HG03103 (cell line): ENCODE data around the gene CALCR.
"Not testable (repeated sequence)": the region's sequence is repeated elsewhere in the genome, so short reads cannot be mapped to it uniquely, and the experiment has no call there.

Experiments
- ATAC-seq: cut with Tn5 transposase; IDR thresholded peaks from one replicate; pipeline ENCODE4 v1.9.1; 2021; ENCODE audit warnings: low read depth; ENCODE audit not compliant: unreplicated experiment

Gene CALCR

DNA sequence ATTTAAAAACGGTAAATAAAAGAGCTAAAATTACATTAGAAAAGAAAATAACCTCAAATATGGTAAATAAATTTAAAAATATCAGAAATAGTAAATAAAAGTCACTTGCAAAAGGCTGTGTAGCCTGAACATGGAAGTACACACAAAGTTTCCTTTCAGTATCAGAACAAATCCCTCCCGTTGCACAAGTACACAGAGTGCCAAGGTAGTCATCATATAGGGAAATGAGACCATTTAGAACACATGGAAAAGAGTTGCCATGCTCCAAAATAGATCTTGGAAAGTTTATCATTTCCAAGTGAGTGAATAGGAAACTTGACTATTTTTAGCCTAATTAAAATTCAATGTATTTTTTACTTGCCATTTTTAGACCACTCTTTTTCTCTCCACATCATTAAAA lies 11.6 kb downstream of the CALCR start:
- ATAC-seq: no peak

DNA sequence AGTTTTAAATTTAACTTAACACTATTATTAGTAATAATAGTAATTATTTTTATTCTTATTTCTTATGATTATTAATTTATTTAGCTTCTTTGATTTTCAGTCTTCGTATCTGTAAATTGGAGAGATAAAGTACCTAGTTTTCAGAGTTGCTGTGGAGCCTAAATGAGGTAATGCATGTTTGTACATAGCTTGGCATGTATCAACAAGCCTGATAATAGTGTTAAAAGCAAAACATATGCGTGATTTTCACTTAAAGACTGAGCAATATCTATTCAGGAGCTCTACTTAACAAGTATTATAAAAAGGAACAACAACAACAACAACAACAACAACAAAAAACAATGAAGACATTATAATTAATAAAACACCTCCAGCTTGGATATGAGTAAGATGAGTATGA lies 12.4 kb downstream of the CALCR start:
- no peak for ATAC-seq

DNA sequence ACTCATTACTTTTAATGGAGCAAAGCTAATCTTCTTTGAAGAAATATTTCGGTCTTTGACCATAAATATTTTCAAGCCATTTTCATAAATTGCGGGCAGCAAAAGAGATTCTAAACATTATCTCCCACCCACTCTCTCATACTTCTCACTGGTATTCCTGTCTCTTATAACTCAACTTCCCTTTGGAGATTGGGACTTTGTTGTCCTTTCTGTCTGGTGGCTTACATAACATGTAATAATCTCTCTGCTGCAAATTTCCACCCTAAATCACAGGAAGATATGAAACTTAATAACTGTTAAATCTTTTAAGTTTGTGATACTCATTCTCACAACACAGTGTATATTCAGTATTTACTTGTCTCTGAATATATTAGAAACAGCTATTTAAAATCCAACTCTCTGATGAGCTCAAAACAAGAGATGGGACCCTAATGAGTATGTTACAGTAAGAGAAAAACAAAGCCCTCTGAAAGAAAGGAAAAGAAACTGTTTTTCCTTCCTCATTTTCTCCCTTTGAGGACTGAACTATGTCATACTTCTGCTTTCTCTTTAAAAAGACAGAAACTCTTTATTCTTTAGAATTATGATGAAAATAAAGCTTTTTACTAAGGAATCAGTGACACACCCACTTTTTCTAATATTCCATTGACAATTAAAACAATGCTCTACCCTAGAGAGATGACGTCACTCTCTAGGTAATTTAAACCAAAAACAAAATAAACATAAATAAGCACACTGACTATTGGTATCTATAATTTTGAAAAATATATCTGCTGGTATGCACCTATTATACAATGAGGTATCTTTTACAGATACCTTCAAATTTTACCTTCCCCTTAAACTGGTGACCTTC lies 14.7 kb downstream of the CALCR start:
- ATAC-seq: peak; percentile 51

DNA sequence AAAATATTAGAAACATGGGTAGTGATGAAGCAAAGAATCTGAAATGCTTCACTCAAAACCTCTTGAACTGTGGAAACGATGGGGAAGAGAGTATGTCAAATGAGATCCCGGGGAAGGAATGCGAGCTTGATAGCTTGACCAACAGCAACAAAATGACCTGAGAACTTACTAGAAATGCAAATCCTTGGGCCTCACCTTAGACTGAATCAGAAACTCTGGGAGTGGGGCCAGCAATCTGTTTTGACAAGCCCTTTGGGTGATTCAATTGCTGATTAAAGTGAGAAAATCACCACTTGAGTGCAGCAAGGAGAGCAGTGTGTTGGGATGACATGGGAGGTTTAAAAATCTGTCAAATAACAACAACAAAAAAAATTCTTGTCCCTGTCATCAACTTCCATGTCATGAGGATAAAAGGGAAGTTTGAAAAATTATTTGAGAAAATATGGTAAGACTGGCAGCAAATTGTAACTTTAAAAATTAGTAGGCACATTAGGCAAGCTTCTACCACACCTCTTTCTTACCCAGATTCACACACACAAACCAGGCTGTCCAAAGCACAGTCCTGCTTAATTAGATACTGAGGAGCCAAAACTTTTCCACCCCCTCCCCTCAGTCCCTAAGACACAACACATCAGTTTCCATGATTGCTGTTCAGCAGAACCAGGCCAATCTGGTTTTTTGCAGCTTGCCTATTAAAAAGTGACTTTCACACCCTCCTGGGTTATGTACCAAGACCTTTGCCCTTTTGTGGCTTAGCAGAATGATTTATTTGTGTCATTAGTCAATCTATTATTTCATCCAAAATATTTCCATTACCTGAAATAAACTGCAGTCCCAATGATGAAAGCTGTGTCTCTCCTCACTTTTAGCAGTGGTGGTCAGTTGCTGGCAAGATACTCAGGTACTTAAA lies 15.6 kb downstream of the CALCR start:
- ATAC-seq: no peak

DNA sequence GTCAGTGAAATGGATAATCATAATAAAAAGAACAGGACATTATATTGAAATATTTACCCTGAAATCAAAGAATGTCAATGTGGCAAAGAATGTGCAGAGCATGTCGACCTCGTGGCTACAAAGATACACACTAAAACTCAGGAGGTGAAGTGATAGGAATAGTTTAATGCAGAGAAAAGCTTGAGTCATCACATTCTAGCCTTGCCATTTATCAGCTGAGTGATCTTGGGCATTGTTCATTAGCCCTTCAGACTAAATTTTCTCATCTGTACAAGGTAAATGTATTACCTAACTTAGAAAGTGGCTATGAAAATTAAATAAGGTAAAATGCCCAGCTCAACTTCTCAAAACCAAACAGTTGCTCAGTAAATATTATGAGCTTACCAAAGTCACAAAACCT lies 22.6 kb downstream of the CALCR start:
- ATAC-seq: no peak

DNA sequence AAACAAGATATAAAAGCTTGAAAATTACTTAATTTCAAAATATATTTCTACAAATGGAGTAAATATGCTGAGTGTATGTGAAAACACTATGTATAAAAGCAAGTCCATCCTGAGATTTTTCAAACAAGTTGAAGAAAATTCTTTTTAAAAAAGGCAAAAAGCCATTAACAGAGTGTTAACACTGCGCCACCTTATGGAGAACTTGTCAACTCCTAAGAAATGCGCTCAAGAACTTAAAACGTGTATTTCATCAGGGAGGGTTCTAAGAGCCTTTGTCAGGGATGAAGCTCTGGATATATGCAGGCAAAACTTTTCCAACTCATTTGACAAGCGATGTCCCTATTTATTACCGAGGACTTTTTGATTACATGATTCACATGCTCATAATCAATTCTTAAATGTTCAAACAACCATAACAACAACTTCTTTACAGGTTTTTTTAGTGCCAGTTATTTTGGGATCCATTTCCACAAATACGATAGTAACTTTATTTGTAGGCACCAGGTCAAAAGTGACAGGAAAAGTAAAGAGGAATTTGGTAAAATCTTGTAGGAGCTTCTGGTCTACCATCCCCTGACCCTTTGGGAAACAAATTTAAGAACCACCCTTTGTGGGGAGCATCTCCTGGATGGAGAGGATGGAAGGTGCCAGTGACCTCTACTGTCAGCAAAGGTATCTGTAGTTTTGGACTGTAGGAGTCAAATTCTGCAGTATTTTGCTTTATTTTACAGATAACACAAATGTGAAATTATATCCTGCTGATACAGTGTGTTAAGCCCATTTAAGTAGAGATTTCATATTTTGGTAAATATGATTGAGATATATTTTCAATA lies 23.2 kb downstream of the CALCR start:
- ATAC-seq: peak; percentile 55

DNA sequence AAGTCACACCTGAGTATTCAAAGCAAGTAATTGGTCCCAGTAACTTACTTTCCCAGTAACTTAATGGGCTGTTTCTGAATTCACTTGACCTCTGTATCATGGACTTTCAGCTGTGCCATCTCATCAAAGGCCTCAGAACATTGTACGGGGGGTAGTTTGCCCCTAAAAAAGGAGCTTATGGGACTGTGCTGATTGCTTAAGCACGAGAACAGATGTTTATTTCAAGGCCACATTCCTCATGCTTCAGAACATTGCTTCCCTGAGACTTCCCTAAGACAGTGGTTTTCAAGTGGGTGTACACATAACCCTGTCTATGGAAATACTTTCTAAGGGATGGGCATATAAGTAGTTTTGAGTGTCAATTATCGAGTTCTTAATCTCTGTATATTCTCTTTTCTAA lies 26.8 kb downstream of the CALCR start:
- no peak for ATAC-seq

DNA sequence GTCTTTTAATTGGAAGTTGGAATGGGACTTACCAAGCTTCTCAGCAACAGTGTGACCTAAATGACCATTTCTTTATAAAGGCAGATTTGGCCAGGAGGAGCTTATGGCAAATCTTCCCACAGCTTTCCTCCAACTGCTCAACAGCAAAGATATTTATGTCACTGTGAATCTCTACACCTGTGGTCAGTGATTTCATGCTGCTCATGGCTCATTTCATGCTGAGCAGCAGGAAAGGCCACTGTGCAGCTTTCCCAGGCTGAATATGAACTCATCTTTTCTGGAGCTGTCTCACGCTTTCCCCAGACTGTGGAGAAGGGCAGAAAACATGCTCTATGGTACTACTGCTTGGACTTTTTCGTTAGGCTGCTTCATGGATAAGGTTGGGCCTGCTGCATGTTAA lies 29.8 kb downstream of the CALCR start:
- ATAC-seq: no peak

DNA sequence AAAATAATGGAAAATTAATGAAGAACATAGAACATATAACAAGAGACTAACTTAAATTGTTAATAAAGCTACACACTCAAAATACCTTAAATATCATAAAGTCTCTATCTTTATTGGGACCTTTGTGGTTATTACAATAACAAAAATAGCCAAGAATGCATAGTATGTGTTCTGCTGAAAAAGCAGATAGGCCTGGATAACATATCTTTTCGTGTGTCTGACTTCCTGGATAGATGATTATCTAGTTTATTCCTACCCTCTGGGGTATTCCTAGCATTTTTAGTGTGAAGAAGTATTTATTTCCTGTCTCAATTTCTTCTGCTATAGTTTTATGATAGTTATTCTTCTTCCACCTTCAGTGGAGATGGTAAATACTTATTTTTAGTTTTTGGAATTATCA lies 36.5 kb downstream of the CALCR start:
- no peak for ATAC-seq

DNA sequence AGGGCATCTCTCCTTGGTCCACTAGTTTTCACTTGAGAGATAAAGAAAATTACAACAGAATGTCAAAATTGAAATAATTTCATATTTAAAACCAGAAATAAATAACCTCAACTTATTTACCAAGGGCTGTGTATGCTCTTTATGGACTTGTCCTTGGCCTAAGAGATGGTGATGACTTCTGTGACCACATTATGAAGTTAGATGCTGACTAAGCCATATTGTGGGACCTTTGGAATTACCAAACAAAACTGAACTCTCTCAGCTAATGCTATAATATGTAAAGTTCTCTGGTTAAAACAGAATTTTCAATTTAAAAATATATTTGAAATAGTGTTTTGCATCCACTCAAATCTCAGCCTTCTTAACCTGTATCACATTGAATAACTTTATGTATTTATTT lies 38.9 kb downstream of the CALCR start:
- ATAC-seq: no peak

DNA sequence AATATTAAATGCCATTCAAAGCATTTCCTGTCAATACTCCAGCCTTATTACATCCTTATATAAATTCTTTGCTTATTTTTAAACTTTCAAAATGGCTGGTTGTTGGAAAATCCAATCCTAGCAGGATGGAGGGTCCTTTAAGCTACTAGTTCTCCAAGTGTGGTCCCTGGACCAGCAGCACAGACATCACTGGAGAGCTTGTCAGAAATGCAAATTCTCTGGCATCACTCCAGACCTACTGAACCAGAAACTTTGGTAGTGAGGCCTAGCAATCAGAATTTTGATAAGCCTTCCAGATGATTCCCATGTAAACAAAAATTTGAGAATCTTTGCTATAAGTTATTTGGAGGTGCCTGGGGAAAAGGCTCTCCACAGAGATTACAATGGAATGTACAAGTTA lies 43.8 kb downstream of the CALCR start:
- no peak for ATAC-seq

DNA sequence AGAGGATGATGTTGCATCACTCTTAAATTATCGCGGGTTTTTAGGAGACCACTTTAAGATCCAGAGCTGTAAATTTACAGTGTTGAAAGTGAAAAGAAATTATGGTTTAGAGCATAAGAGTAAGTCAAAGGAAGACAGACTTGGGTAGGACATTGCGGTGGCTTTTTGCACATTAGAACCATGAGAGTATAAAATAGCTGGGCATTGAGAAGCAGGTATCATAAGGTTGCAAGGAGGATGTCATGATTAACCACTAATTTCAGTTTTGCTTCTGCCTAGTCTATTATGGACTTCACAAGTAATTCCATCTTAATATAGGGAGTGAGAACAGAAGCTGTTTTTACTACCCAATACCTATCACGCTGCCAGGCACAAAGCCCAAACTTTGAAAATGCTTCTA lies 57.7 kb downstream of the CALCR start:
- ATAC-seq: no peak

DNA sequence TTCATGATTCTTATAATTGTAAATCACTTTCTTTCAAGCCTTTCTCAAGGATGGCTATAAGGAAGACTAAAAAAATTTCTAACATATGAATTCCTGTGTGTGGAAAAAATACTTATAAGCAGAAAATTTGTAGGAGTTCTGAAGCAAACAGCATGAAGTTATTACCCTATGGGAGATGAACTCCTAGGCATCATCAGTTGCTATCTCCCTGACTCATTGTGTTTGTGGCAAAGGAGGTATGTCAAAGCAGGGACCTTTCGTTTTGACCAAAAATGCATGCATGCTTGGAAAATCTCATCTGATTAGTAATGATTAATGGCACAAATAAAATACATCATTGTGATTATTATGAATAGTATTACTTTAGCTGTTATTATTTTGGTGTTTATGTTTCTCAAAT lies 59.4 kb downstream of the CALCR start:
- ATAC-seq: no peak

DNA sequence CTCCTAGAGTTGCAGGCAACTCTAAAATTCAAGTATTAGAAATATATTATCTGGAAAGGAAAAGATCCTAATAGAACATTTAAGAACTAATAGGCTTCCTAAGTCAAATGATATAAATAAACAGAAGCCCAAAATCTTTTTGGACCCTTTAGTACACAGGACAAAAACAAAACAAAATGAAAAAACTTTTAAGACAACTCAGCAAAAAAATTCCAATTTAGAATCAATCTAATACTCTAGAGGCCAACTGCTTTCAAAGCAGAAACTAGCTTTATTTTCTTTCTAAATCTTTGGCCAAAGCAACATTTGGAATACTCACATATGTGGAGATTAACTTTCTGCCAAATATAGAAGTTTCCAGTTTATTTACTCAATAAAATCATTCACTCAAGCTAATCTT lies 65.2 kb downstream of the CALCR start:
- no peak for ATAC-seq

DNA sequence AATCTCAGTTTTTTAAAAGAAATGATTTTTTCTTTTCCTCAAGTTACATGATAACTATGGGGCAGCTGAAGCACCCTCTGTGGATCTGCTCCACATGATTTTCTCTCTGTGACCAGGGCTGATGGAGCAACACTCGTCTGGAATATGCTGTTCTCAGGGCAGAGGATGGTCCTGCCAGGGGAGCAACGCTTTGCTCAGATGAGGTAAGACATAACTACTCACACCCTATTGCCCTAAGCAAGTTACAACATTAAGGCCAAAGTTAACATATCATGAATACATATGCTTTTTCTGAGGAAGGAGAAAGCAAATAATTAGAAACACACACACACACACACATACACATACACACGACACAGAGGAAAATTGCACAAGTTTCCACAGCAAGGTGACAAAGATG lies 71.4 kb downstream of the CALCR start:
- ATAC-seq: no peak

DNA sequence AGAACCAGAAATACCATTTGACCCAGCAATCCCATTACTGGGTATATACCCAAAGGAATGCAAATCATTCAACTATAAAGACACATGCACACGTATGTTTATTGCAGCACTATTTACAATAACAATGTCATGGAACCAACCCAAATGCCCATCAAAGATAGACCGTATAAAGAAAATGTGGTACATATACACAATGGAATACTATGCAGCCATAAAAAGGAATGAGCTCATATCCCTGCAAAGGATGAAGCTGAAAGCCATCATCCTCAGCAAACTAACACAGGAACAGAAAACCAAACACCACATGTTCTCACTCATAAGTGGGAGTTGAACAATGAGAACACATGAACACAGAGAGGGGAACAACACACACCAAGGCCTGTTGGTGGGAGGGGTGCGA lies 82.7 kb downstream of the CALCR start:
- not testable (repeated sequence) for ATAC-seq

DNA sequence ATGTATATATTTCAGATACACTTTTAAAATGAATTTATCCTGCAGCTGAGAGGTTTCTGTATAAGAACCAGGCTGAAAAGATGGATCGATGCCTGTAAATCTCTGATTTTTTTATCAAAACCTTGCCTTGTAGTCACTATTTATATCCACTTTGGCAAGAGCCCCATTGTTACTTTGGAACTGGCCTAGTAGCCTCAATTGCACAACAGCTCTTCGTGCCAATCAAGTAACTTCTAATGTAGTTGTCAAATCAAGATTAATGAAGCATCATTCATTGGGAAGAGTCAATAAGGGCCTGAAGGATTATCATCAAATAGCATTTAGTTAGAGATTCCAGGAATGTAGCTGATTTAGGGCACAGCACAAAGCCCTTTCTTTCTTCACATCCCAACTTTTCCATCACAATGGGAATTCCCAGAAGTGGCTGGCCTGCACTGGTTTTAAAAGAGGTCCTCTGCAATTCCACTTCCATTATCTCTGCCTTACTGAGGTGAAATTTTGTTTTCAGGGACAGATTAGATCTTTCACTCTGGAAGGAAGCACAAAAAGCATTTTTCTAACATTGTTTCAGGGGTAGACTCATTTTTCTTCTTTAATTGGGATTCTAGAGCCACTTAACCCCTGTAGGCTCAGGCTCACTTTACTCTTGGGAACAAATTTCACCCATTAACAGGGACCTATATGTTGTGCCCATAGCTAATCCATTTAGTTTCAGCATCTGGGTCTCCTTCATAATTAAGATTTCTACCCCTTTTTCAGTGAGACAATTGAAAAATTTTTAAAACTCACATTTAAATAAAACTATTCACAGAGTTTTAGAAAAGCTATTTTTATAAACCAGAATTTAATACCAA lies 97.8 kb downstream of the CALCR start:
- no peak for ATAC-seq

DNA sequence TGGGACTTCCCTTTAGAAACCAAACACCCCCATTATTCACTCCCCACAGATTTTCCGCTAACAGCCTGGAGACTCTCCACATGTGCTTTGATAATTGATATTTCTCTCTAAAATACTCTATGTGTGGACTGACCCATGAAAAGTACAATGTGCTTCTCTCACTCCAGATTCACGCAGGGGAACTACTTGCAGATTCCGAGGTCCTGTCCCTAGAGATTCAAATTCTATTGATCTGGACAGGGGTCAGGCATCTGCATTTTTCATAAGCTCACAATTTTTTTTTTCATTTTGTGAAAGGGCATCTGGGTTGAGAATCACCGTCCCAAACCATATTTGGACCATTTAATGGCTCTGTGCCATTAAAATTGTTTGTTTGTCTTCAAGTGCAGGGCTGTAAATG lies 98.7 kb downstream of the CALCR start:
- no peak for ATAC-seq

DNA sequence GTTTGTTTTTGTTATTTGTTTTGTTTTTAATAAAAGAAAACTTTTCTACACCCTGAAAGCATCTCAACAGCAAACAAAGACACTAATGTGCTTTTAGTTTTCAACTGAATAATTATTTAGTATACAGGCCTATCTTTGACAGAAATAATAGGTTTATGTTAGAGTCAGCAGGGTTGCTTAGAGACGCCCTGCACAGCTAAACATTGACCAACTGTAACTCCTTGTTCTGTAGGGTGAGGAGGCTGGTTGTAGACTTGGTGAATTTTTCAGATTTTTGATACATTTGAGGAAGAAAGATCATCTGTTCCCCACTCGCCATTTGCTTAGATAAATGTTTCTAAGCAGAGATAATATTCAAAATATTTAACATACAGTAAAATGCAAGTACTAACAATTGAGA lies 103.1 kb downstream of the CALCR start:
- no peak for ATAC-seq

DNA sequence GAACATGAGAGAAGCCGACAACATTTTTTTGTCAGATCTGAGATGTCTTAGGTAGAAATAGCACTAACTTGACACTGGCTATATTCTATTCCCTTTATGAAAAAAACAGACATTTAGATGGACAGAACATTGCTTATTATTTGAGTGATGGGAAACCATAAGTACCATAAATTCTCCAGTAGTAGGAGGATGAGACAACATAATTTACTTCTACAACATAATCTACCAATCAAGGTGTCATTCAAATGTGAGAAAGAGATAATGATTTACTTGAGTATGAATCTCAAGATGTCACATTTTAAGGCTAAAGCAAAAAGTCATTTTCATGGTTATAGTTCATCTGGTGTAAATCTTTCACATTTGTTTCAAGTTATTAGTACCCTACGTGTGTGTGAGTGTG lies 110.8 kb downstream of the CALCR start:
- ATAC-seq: no peak
